Measurements from ENCODE around the gene KCNK16.

KCNK16 gene

DNA sequence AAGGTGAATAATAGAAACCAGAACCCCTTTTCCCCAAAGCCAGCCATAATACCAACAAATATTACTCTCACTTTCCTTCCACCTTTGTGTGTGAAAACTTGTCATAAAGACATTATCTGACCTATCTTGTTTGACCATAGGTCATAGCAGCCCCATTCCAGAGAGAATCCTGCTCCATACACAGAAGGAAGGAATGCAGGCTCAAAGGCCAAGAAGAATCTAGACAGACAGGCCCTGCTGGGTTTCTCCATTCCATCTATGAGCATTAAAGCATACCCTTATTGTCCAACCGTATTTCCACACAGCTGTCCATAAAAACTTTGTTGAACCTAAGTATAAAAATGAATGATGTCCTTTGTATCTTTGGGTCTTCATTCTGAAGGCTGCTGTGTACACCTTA is 52.5 kb downstream of the KCNK16 start:
- DNase-seq: no peak

DNA sequence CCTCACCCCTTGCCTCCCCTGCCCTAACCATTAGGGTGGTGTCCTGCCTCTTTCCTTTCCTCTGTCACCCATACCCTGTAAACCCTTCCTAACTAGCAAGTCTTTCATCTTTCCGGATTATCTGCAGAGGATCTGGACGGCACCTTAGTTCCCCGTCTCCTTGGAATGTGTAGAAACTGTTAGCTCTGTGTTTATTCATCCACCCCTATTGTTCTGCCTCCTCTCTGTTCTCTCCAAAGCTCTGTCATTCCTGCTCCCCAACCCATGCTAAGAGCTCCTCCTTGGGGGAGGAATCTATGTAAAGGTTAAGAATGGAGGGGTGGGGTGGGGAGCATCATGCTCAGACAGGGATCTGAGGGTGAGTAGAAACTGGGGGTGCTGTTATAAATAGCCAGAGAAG is 53.8 kb downstream of the KCNK16 start:
- DNase-seq: no peak

- DNase-seq: no peak
Measured at GRCh38 chr6:39268171-39268570, 54.3 kb downstream of the KCNK16 start.

- no peak for DNase-seq
Measured at GRCh38 chr6:39266782-39267355, 55.6 kb downstream of the KCNK16 start.

- no peak for DNase-seq
Measured at GRCh38 chr6:39266375-39266774, 56.1 kb downstream of the KCNK16 start.
